Measurements from ENCODE around the gene CELF1. TPM values are rescaled to one million over a fixed set of nuclear protein-coding genes. Genes with fewer than 3 reads are reported as not detected.
A peak's percentile ranks its signal among the peaks of the same experiment; 100 is the strongest.

CELF1 gene
- total and polyA plus RNA-seq, 2 experiments from 2014 or later: 124 to 233 TPM

DNA sequence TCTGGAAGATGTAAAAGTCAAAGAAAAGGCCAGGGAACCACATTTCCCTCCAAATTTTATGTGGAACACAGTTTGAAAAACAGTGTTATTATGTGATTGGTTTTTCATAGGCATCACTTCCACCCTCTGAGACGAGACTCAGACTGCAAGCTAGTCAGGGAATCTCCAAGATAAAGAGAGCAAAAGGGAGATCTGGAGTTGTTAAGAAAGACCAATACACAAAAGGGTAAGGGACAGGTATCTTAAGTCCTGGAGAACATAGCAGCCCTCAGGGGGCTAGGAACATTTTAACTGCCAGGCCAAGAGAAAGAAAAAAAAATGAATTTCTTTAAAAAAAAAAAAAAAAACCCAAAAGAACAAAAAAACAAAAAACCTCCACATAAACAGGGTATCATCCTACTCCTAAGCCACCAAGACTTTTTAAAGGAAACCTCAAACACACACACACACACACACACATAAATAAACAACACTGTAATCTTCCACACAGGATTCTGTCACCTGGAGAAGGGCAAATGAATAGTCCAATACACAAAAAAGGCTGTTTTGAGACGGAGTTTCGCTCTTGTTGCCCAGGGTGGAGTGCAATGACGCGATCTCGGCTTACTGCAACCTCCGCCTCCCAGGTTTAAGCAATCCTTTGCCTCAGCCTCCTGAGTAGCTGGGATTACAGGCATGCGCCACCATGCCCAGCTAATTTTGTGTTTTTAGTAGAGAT lies 44.5 kb downstream of the CELF1 start:
- H3K9me3 Mint-ChIP-seq: no peaks in the 10 kb centered on the region
- peak overlapping the region; percentile 20; the same call in 1 of the 3 replicates for H3K4me3 Mint-ChIP-seq
- Histone ChIP-seq H3K27me3 (ENCODE audit: insufficient read depth) (no peaks in the 10 kb centered on the region), H2AFZ (no peak overlapping the region), H3K4me2 (peak overlapping the region; percentile 56), H3K36me3 (ENCODE audit: insufficient read depth) (no peaks in the 10 kb centered on the region), H3K4me3 (peak overlapping the region; percentile 22; the same call in 1 of the 2 replicates), H4K20me1 (replicated peaks; ENCODE audit: insufficient read depth) (peaks cover 53% of the 10 kb centered on the region), H3K4me1 (ENCODE audit: insufficient read depth) (peaks cover 28% of the 10 kb centered on the region), H3K79me2 (replicated peaks; ENCODE audit: insufficient read depth) (peaks cover 100% of the 10 kb centered on the region), H3K27ac (ENCODE audit: low read depth) (peak overlapping the region; percentile 71), H3F3A (replicated peaks; ENCODE audit: low read depth) (peaks cover 5% of the 10 kb centered on the region), H3K9me2 (ENCODE audit: insufficient read depth) (no peaks in the 10 kb centered on the region)
- peaks cover 3% of the 10 kb centered on the region; the same call in 1 of the 3 replicates for H3K36me3 Mint-ChIP-seq (ENCODE audit: low read depth)
- TF ChIP-seq CREB1 (CRISPR knock-in tag; IDR thresholded peaks at IDR 0.05; ENCODE audit: low read depth): no peak
- no peak for TF ChIP-seq ZNF114 (CRISPR knock-in tag; IDR thresholded peaks at IDR 0.05)
- TF ChIP-seq ZNF331 (CRISPR knock-in tag; IDR thresholded peaks at IDR 0.05; ENCODE audit: low read depth): no peak
- TF ChIP-seq NANOG (IDR thresholded peaks at IDR 0.05; ENCODE audit: borderline replicate concordance): no peak
- TF ChIP-seq JUNB (IDR thresholded peaks at IDR 0.05; ENCODE audit: unreplicated experiment): no peak
- H3K4me1 Mint-ChIP-seq: peaks cover 51% of the 10 kb centered on the region
- peak overlapping the region; percentile 86 for H3K27ac Mint-ChIP-seq
- peaks cover 2% of the 10 kb centered on the region for H3K27me3 Mint-ChIP-seq (ENCODE audit: insufficient read depth, low read depth, poor library complexity)
- no peak for DNase-seq (ENCODE audit: low spot score)
- ATAC-seq: peak; percentile 37

DNA sequence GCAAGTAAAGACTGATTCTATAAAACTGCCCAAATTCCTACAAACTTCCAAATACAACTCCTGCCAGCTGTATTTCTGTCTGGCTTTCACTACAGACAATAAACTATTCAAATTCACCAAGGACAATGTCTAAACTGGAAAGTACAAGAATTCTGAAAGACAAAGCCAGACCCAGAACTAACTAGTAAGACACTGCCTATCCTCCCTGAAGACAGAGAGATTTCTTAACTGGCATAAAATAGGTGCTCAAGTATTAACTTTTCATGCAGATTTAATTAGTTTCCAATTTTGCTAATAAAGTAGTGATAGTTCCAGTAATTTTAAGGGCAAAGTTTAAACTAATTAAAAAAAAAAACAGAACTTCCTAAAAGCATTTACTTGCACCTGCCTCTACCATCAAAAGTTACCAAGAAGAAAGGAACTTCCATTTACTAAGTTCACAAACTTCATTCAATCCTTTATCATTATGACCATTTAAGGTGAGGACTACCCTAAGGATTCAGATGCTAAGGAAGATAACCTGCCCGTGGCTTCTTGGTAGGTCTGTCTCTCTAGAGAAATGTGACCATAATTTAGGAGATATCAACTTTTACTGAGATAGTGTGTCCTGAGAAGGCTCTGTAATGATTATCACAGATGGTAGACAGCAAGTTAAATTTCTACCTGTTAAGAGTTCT lies 45.2 kb downstream of the CELF1 start:
- peaks cover 3% of the 10 kb centered on the region; the same call in 1 of the 3 replicates for H3K36me3 Mint-ChIP-seq (ENCODE audit: low read depth)
- H3K9me2 ChIP-seq (ENCODE audit: insufficient read depth): no peaks in the 10 kb centered on the region
- no peak overlapping the region for H3K4me3 ChIP-seq
- H3K79me2 ChIP-seq (replicated peaks; ENCODE audit: insufficient read depth): peaks cover 100% of the 10 kb centered on the region
- H3K27ac ChIP-seq (ENCODE audit: low read depth): peak overlapping the region; percentile 71
- H3K4me3 Mint-ChIP-seq: peak overlapping the region; percentile 20; the same call in 1 of the 3 replicates
- peak overlapping the region; percentile 56 for H3K4me2 ChIP-seq
- H3K27me3 Mint-ChIP-seq (ENCODE audit: insufficient read depth, low read depth, poor library complexity): peaks cover 2% of the 10 kb centered on the region
- DNase-seq (ENCODE audit: low spot score) (no peak), ATAC-seq (no peak)
- peaks cover 60% of the 10 kb centered on the region for H4K20me1 ChIP-seq (replicated peaks; ENCODE audit: insufficient read depth)
- H2AFZ ChIP-seq: no peak overlapping the region
- no peaks in the 10 kb centered on the region for H3K9me3 Mint-ChIP-seq
- H3K27me3 ChIP-seq (ENCODE audit: insufficient read depth): no peaks in the 10 kb centered on the region
- peak overlapping the region; percentile 86 for H3K27ac Mint-ChIP-seq
- H3F3A ChIP-seq (replicated peaks; ENCODE audit: low read depth): peaks cover 5% of the 10 kb centered on the region
- H3K4me1 Mint-ChIP-seq: peaks cover 55% of the 10 kb centered on the region
- no peaks in the 10 kb centered on the region for H3K36me3 ChIP-seq (ENCODE audit: insufficient read depth)
- H3K4me1 ChIP-seq (ENCODE audit: insufficient read depth): peaks cover 35% of the 10 kb centered on the region
- no peak for TF ChIP-seq JUNB (IDR thresholded peaks at IDR 0.05; ENCODE audit: unreplicated experiment)
- TF ChIP-seq EZH2 (IDR thresholded peaks at IDR 0.05; ENCODE audit: low read depth, unreplicated experiment): no peak
- no peak for TF ChIP-seq POLR2AphosphoS5 (IDR thresholded peaks at IDR 0.05; ENCODE audit: low read depth)
- TF ChIP-seq, protein P1, sequence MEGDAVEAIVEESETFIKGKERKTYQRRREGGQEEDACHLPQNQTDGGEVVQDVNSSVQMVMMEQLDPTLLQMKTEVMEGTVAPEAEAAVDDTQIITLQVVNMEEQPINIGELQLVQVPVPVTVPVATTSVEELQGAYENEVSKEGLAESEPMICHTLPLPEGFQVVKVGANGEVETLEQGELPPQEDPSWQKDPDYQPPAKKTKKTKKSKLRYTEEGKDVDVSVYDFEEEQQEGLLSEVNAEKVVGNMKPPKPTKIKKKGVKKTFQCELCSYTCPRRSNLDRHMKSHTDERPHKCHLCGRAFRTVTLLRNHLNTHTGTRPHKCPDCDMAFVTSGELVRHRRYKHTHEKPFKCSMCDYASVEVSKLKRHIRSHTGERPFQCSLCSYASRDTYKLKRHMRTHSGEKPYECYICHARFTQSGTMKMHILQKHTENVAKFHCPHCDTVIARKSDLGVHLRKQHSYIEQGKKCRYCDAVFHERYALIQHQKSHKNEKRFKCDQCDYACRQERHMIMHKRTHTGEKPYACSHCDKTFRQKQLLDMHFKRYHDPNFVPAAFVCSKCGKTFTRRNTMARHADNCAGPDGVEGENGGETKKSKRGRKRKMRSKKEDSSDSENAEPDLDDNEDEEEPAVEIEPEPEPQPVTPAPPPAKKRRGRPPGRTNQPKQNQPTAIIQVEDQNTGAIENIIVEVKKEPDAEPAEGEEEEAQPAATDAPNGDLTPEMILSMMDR (conservative IDR thresholded peaks at IDR 0.05; ENCODE audit: low read depth in 2 of 2): no peak
- TF ChIP-seq NANOG (IDR thresholded peaks at IDR 0.05; ENCODE audit: borderline replicate concordance): no peak
- TF ChIP-seq, protein P2, sequence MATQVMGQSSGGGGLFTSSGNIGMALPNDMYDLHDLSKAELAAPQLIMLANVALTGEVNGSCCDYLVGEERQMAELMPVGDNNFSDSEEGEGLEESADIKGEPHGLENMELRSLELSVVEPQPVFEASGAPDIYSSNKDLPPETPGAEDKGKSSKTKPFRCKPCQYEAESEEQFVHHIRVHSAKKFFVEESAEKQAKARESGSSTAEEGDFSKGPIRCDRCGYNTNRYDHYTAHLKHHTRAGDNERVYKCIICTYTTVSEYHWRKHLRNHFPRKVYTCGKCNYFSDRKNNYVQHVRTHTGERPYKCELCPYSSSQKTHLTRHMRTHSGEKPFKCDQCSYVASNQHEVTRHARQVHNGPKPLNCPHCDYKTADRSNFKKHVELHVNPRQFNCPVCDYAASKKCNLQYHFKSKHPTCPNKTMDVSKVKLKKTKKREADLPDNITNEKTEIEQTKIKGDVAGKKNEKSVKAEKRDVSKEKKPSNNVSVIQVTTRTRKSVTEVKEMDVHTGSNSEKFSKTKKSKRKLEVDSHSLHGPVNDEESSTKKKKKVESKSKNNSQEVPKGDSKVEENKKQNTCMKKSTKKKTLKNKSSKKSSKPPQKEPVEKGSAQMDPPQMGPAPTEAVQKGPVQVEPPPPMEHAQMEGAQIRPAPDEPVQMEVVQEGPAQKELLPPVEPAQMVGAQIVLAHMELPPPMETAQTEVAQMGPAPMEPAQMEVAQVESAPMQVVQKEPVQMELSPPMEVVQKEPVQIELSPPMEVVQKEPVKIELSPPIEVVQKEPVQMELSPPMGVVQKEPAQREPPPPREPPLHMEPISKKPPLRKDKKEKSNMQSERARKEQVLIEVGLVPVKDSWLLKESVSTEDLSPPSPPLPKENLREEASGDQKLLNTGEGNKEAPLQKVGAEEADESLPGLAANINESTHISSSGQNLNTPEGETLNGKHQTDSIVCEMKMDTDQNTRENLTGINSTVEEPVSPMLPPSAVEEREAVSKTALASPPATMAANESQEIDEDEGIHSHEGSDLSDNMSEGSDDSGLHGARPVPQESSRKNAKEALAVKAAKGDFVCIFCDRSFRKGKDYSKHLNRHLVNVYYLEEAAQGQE (IDR thresholded peaks at IDR 0.05; ENCODE audit: unreplicated experiment): no peak
- TF ChIP-seq, protein P3, sequence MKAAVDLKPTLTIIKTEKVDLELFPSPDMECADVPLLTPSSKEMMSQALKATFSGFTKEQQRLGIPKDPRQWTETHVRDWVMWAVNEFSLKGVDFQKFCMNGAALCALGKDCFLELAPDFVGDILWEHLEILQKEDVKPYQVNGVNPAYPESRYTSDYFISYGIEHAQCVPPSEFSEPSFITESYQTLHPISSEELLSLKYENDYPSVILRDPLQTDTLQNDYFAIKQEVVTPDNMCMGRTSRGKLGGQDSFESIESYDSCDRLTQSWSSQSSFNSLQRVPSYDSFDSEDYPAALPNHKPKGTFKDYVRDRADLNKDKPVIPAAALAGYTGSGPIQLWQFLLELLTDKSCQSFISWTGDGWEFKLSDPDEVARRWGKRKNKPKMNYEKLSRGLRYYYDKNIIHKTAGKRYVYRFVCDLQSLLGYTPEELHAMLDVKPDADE (IDR thresholded peaks at IDR 0.05): no peak
- no peak for TF ChIP-seq CREB1 (CRISPR knock-in tag; IDR thresholded peaks at IDR 0.05; ENCODE audit: low read depth)
- TF ChIP-seq ZNF114 (CRISPR knock-in tag; IDR thresholded peaks at IDR 0.05): no peak
- TF ChIP-seq EZH2phosphoT487 (IDR thresholded peaks at IDR 0.05; ENCODE audit: unreplicated experiment): no peak
- TF ChIP-seq STAT1 (IDR thresholded peaks at IDR 0.05; ENCODE audit: unreplicated experiment): no peak
- no peak for TF ChIP-seq ZNF331 (CRISPR knock-in tag; IDR thresholded peaks at IDR 0.05; ENCODE audit: low read depth)

All from GM23338 (cell line).